GM18508 (cell line): ENCODE data around the gene UBE2B.
A peak's percentile ranks its signal among the peaks of the same experiment; 100 is the strongest.

Experiments
- ATAC-seq: cut with Tn5 transposase; IDR thresholded peaks from one replicate; pipeline ENCODE4 v1.9.1; 2021; ENCODE audit warnings: moderate number of reproducible peaks; ENCODE audit not compliant: insufficient read depth, unreplicated experiment

The UBE2B gene

DNA sequence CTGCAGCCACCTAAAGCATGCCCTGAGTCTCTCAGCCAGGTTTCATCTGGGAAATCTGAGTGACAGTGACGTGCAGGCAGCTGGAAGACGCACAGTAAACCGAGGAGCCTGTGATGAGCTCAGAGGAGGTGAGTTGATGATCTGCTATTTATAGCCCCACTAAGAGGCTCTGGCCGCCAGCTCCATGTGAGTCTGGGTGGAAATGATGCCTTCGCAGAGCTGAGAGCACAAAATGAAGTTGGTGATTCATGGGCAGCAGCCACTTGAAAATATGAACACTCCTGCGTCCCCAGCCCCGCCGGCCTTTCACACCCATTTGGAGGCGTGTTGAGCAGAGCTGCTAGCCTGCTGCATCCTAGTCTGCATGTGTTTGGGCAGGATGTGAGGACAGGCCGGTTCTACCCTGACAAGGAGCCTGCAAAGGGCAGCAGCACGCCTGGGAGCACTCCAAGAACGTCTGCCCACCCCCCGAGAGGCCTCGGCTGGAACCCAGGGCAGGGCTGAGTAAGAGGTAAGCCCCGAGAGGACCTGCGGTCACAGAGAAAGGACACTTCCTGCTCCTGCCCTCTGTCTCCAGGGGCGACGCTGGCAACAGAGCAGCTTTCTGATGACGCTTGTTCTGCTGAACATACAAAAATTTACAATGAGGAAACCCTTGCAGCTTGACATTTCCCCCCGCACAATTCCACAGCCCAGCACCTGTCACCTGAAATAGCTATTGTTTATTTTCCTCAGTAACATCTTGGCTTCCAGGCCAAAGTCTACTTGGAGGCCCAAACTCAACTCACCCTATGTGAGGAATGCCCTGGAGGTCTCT is 65.4 kb downstream of the UBE2B start:
- peak; percentile 75 for ATAC-seq

DNA sequence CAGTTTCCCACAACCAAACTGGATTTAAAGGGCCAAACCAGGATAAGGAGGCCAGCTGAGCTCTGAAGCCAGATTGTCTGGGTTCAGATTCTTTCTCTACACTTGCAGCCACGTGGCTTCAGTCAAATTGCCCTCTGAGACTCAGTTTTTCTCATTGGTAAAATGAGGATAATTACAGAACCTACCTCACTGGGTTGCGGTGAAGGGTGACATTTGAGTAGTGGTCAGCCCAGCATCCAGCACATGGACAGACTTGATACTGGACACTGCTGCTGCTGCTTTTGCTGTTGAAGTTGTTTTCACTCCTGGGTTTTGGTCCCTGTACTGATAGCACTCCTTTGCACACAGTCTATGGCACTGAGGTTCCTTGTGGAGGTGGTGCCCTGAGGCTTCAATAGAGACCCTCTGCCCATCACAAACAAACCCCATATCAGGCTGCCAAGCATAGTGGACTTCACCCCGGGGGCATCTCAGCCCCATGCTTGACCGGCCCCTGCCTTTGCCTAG is 66.0 kb downstream of the UBE2B start:
- no peak for ATAC-seq

DNA sequence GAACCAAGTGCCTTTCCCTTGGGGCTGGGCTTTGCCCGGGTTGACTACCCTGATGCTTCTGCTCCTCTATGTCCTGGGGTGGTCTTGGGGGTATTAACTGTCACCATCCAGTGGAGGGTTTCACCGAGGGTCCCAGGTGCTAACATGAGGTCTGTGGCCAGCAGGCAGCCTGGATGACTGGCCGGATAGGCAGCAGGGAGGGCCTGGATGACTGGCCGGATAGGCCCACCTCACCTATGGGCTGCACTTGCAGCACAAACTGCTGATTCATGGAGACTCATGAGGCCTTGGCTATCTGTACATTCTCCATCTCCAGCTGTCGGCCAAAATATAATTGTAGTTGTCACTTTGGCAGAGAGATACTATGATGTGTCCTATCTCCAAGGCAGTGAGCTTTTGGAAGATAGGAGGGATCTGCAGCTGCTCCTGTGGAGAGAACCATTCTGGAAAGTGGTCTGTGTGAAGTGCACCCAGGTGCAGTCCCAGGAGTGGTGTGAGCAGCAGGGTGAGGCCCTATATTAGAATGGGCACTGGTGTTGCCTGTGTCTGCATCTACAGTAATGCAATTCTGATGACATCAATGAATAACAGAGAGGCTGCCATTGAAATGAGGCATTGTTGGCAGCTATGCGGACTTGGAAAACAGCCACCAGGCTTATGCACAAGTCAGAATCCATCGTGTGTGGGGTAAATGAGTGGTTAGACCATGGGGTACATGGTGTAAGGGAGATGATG is 66.6 kb downstream of the UBE2B start:
- no peak for ATAC-seq

DNA sequence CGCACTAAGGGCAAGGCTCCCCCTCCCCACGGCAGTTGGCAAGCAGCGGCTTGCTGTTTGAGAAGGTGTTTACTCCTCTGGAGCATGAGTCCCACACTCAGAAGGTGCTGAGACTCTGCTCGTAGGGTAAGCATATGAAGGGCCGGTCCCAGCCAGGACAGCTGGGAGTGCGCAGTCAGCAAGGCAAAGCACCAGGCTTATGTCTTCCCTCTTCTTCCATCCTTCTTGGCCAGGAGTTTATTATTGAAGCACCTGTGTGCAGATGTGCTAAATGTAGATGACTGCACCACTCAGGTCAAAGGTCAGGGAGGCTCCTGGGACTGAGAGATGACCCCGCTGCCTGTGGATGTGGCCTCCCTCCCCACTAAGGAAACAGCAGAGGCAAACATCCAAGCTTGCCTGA is 67.4 kb downstream of the UBE2B start:
- no peak for ATAC-seq

DNA sequence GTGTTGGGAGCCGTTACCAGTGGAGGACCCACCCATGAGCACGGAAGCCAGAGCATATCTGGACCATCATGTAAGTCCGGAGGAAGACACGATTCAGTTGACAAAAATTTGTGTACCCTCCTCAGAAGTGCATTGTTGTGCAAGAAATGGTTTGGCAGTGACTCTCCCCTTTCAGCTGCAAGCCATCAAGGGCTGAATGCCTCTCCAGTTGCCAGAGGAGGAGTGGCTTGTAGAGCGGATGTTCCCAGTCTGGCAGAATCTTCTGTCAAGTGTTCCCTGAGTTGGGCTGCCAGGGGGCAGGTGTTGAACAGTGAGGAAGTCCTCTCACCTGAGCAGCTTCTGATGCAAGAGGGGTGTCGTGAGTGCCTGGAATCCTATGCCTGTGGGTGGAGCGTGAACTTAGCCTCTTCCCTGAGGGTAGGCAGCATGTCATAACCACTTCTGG is 67.9 kb downstream of the UBE2B start:
- ATAC-seq: no peak

DNA sequence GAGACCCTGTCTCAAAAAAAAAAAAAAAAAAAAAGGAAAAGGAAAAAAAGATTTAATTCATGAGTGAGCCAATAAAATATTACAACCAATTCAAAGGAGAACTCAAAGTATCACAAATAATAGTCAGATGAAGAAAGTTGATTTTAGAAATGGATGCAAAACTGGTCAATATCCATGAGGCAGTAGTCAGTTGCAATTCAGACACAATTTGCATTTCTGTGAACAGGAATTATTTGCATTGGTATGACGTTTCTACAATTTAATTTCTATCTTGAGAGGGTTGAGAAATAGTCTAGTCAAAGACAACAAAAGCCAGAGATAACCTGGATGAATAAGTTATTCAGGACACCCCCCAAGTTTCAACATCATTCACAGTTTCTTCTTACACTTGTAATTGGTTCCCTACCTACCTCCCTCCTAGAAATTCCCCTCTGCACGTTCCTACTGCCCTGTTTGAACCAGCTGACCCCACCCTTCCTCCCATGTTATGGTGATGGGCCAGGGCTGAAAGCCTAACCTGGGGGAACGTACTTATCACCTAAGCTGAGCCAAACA is 68.9 kb downstream of the UBE2B start:
- ATAC-seq: no peak
